ENCODE results near the gene MCRIP1.

Gene MCRIP1

DNA sequence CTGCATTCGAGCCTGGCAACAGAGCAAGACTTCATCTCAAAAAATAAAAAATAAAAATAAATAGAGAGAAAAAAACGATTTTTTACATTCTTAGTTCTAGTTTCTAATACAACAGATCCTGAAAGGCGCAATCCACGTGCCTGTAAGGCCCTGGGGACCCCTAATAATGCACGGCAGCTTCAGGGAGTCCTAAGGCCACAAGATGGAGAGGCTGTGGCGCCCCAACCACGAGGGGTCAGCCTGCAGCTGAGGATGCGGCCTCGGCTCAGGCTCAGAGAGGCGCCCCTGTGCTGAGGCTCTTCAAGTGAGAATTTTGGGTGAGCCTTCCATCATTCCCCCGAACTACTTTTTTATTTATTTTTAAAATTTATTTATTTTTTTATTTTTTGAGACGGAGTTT lies 16.4 kb upstream of the MCRIP1 start:
- Histone ChIP-seq H2AK5ac (ENCODE audit: low read length, severe bottlenecking) (no peak overlapping the region), H4K91ac (ENCODE audit: low read length) (no peak overlapping the region), H4K8ac (ENCODE audit: low read length) (no peak overlapping the region), H2BK15ac (ENCODE audit: low read depth, poor library complexity, severe bottlenecking) (no peak overlapping the region), H2BK120ac (ENCODE audit: low read depth, low read length) (no peak overlapping the region), H3K9ac (ENCODE audit: low read length) (no peak overlapping the region), H3K27me3 (ENCODE audit: control insufficient read depth in 1 of 2, insufficient read depth in 1 of 2, low read length in 2 of 2) (no peaks in the 10 kb centered on the region), H2AFZ (ENCODE audit: low read depth, low read length) (no peak overlapping the region), H3K4me3 (ENCODE audit: insufficient read depth in 1 of 2, low read depth in 1 of 2, low read length in 2 of 2) (no peak overlapping the region), H3K79me1 (replicated peaks; ENCODE audit: low read length, poor library complexity, severe bottlenecking) (peaks cover 37% of the 10 kb centered on the region), H3K27ac (ENCODE audit: low read length, poor library complexity, severe bottlenecking) (no peak overlapping the region), H3K36me3 (ENCODE audit: control insufficient read depth in 1 of 2, insufficient read depth in 2 of 2, low read depth in 1 of 2, low read length in 2 of 2) (peaks cover 77 to 82% of the 10 kb centered on the region in 2 experiments), H2BK12ac (ENCODE audit: low read length in 2 of 2) (no peak overlapping the region), H3K14ac (ENCODE audit: low read length in 2 of 2) (no peak overlapping the region), H3K9me3 (ENCODE audit: control insufficient read depth, low read length) (no peaks in the 10 kb centered on the region), H3K4ac (ENCODE audit: low read depth in 1 of 2, low read length in 2 of 2) (no peak overlapping the region), H2BK5ac (ENCODE audit: low read depth, low read length, poor library complexity, severe bottlenecking) (no peak overlapping the region), H3K4me1 (ENCODE audit: control insufficient read depth, insufficient read depth, low read depth, low read length) (peaks cover under 1% of the 10 kb centered on the region), H3K4me2 (ENCODE audit: low read length, poor library complexity, severe bottlenecking) (no peak overlapping the region), H3K18ac (ENCODE audit: low read depth in 1 of 2, low read length in 2 of 2) (no peak overlapping the region), H3K23ac (ENCODE audit: low read length in 2 of 2) (no peak overlapping the region)
- WGBS = 97% methylated on average over 7 of the region's 12 CpGs
- no peak for DNase-seq

DNA sequence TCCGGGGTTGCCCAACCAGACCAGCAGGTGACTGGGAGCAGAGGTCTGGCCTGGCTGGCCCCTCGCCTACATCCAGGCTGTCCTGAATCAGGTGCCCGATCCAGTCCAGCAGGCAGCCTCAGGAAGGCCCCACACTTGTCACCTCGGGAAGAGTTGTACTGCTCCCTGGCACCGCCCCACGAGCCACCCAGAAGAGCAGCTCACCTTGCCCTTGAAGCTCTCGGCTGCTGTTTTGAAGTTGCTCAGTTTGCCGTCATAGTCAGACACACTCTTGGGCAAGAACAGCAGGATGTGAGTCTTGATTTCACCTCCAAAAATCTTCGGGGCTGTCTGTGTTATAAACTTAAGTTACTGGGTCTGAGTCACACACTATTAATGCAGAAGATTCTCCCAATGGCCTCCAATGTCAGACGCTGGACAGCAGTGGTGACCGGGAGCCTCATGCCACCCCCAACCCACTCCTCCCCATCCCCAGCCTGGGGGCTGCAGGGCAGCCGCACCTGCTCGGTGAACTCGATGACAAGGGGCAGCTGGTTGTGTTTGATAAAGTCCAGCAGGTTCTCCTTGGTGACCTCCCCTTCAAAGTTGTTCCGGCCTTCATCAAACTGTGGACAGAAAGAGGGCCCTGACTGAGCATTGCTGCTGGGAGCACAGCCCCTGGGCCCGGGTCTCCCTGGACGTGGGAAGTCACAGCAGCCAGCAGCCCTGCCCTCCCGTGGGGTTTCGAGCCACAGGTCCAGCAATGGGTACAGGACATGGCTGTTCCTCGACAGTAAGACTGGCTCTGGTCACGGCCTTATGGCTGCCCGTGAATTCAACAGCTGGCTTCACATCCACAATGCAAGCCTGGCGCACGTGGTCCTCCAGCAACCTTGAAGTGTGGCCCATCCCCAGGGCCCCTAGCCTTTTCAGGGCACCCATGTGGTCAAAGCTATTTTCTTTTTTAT lies 13.9 kb upstream of the MCRIP1 start:
- H2BK5ac ChIP-seq (ENCODE audit: low read depth, low read length, poor library complexity, severe bottlenecking) = no peak overlapping the region
- H3K27ac ChIP-seq (ENCODE audit: low read length, poor library complexity, severe bottlenecking) = no peak overlapping the region
- 94% methylated on average over 24 of the region's 24 CpGs for WGBS

DNA sequence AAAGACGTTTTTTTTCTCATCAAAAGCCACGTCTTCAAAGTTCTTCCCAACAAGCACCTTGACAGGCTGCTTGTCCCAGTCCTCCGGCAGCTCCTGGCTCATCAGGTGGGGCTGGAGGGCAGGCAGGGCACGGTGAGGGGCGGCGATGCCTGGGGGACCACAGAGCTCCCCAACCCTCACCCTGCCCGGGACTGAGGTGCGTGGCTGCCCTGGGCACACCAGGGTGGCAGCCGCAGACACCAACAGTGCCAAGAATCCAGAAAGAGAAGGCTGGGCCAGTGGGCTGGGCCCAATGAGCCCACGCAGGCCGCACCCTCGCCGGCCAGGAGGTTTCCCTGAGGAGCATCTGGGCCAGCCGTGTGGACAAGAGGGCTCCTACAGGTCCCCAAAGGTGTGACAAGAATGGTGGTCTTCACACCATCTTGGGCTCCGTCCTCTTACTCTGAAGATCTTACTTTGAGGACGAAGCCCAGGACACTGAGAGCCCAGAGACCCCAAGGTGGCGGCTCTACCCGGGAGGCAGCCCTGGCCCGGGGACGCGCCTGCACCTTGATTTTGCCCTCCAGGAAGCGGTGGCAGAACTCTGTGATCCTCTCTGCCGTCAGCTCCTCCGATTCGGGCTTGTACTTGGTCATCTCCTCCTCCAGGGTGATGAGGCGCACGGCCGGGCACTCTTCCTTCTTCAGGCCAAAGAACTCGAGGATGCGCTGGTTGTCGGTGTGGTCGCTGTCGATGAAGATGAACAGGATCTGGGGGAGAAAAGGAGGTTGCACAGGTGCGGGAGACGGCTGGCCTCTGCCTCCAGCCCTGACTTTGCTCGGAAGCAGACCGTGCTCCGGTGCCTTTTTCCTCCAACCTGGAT lies 13.0 kb upstream of the MCRIP1 start:
- Histone ChIP-seq H3K27ac (ENCODE audit: low read length, poor library complexity, severe bottlenecking) (no peak overlapping the region), H3K9me3 (ENCODE audit: control insufficient read depth, low read length) (no peaks in the 10 kb centered on the region), H3K14ac (ENCODE audit: low read length in 2 of 2) (no peak overlapping the region), H2AK5ac (ENCODE audit: low read length, severe bottlenecking) (no peak overlapping the region), H2BK5ac (ENCODE audit: low read depth, low read length, poor library complexity, severe bottlenecking) (no peak overlapping the region), H3K4me2 (ENCODE audit: low read length, poor library complexity, severe bottlenecking) (no peak overlapping the region), H3K4me1 (ENCODE audit: control insufficient read depth, insufficient read depth, low read depth, low read length) (peaks cover 3% of the 10 kb centered on the region), H2BK15ac (ENCODE audit: low read depth, poor library complexity, severe bottlenecking) (no peak overlapping the region), H2BK120ac (ENCODE audit: low read depth, low read length) (no peak overlapping the region), H3K18ac (ENCODE audit: low read depth in 1 of 2, low read length in 2 of 2) (no peak overlapping the region), H4K8ac (ENCODE audit: low read length) (no peak overlapping the region), H4K91ac (ENCODE audit: low read length) (no peak overlapping the region), H3K4ac (ENCODE audit: low read depth in 1 of 2, low read length in 2 of 2) (no peak overlapping the region), H3K36me3 (ENCODE audit: control insufficient read depth in 1 of 2, insufficient read depth in 2 of 2, low read depth in 1 of 2, low read length in 2 of 2) (peaks cover 69 to 81% of the 10 kb centered on the region in 2 experiments), H3K79me1 (replicated peaks; ENCODE audit: low read length, poor library complexity, severe bottlenecking) (peaks cover 23% of the 10 kb centered on the region), H3K27me3 (ENCODE audit: control insufficient read depth in 1 of 2, insufficient read depth in 1 of 2, low read length in 2 of 2) (no peaks in the 10 kb centered on the region), H2BK12ac (ENCODE audit: low read length in 2 of 2) (no peak overlapping the region), H3K23ac (ENCODE audit: low read length in 2 of 2) (no peak overlapping the region), H3K9ac (ENCODE audit: low read length) (no peak overlapping the region), H2AFZ (ENCODE audit: low read depth, low read length) (no peak overlapping the region), H3K4me3 (ENCODE audit: insufficient read depth in 1 of 2, low read depth in 1 of 2, low read length in 2 of 2) (no peak overlapping the region)
- DNase-seq = no peak
- 98% methylated on average over 38 of the region's 38 CpGs for WGBS

More for the DNA sequence above, 13.9 kb upstream of the MCRIP1 start:
- H4K91ac ChIP-seq (ENCODE audit: low read length) = no peak overlapping the region
- no peak overlapping the region for H2AFZ ChIP-seq (ENCODE audit: low read depth, low read length)
- no peak overlapping the region for H3K4ac ChIP-seq (ENCODE audit: low read depth in 1 of 2, low read length in 2 of 2)
- H3K9me3 ChIP-seq (ENCODE audit: control insufficient read depth, low read length) = no peaks in the 10 kb centered on the region
- H3K18ac ChIP-seq (ENCODE audit: low read depth in 1 of 2, low read length in 2 of 2) = no peak overlapping the region
- H3K4me1 ChIP-seq (ENCODE audit: control insufficient read depth, insufficient read depth, low read depth, low read length) = peaks cover 3% of the 10 kb centered on the region
- H3K79me1 ChIP-seq (replicated peaks; ENCODE audit: low read length, poor library complexity, severe bottlenecking) = peaks cover 29% of the 10 kb centered on the region
- H3K27me3 ChIP-seq (ENCODE audit: control insufficient read depth in 1 of 2, insufficient read depth in 1 of 2, low read length in 2 of 2) = no peaks in the 10 kb centered on the region
- H4K8ac ChIP-seq (ENCODE audit: low read length) = no peak overlapping the region
- no peak overlapping the region for H2AK5ac ChIP-seq (ENCODE audit: low read length, severe bottlenecking)
- H3K14ac ChIP-seq (ENCODE audit: low read length in 2 of 2) = no peak overlapping the region
- no peak overlapping the region for H3K23ac ChIP-seq (ENCODE audit: low read length in 2 of 2)
- H3K9ac ChIP-seq (ENCODE audit: low read length) = no peak overlapping the region
- H2BK12ac ChIP-seq (ENCODE audit: low read length in 2 of 2) = no peak overlapping the region
- no peak overlapping the region for H3K4me3 ChIP-seq (ENCODE audit: insufficient read depth in 1 of 2, low read depth in 1 of 2, low read length in 2 of 2)
- H2BK120ac ChIP-seq (ENCODE audit: low read depth, low read length) = no peak overlapping the region
- no peak overlapping the region for H3K4me2 ChIP-seq (ENCODE audit: low read length, poor library complexity, severe bottlenecking)
- DNase-seq = no peak
- H2BK15ac ChIP-seq (ENCODE audit: low read depth, poor library complexity, severe bottlenecking) = no peak overlapping the region
- H3K36me3 ChIP-seq (ENCODE audit: control insufficient read depth in 1 of 2, insufficient read depth in 2 of 2, low read depth in 1 of 2, low read length in 2 of 2) = peaks cover 78 to 81% of the 10 kb centered on the region in 2 experiments

GRCh38 chr17:81845361-81845760 lies 12.3 kb upstream of the MCRIP1 start:
- Histone ChIP-seq H3K4me1 (ENCODE audit: control insufficient read depth, insufficient read depth, low read depth, low read length) (peaks cover 7% of the 10 kb centered on the region), H2AFZ (ENCODE audit: low read depth, low read length) (no peak overlapping the region), H3K36me3 (ENCODE audit: control insufficient read depth in 1 of 2, insufficient read depth in 2 of 2, low read depth in 1 of 2, low read length in 2 of 2) (peaks cover 68 to 78% of the 10 kb centered on the region in 2 experiments), H3K4ac (ENCODE audit: low read depth in 1 of 2, low read length in 2 of 2) (no peak overlapping the region), H4K91ac (ENCODE audit: low read length) (no peak overlapping the region), H3K27me3 (ENCODE audit: control insufficient read depth in 1 of 2, insufficient read depth in 1 of 2, low read length in 2 of 2) (no peaks in the 10 kb centered on the region), H2BK15ac (ENCODE audit: low read depth, poor library complexity, severe bottlenecking) (no peak overlapping the region), H2AK5ac (ENCODE audit: low read length, severe bottlenecking) (no peak overlapping the region), H2BK5ac (ENCODE audit: low read depth, low read length, poor library complexity, severe bottlenecking) (no peak overlapping the region), H3K79me1 (replicated peaks; ENCODE audit: low read length, poor library complexity, severe bottlenecking) (peaks cover 22% of the 10 kb centered on the region), H3K14ac (ENCODE audit: low read length in 2 of 2) (no peak overlapping the region), H3K9me3 (ENCODE audit: control insufficient read depth, low read length) (no peaks in the 10 kb centered on the region), H3K9ac (ENCODE audit: low read length) (no peak overlapping the region), H3K18ac (ENCODE audit: low read depth in 1 of 2, low read length in 2 of 2) (no peak overlapping the region), H4K8ac (ENCODE audit: low read length) (no peak overlapping the region), H2BK12ac (ENCODE audit: low read length in 2 of 2) (no peak overlapping the region), H3K27ac (ENCODE audit: low read length, poor library complexity, severe bottlenecking) (no peak overlapping the region), H3K4me2 (ENCODE audit: low read length, poor library complexity, severe bottlenecking) (no peak overlapping the region), H3K23ac (ENCODE audit: low read length in 2 of 2) (no peak overlapping the region), H2BK120ac (ENCODE audit: low read depth, low read length) (no peak overlapping the region), H3K4me3 (ENCODE audit: insufficient read depth in 1 of 2, low read depth in 1 of 2, low read length in 2 of 2) (no peak overlapping the region)
- no peak for DNase-seq
- 95% methylated on average over 13 of the region's 13 CpGs for WGBS
